Transverse colon (tissue), 4 donors: ENCODE results near the gene SHISA8. TPM values are rescaled to one million over a fixed set of nuclear protein-coding genes. Genes with fewer than 3 reads are reported as not detected.

Source experiments
- DNase-seq: peaks from one replicate; pipeline ENCODE4 v3.0.0-alpha.2; 2019
- H3K27ac ChIP-seq, 4 donors: fragments of 200-600 bp; sonication (generic); 2 replicates each; pipeline ENCODE4 v1.5.1; 2016 to 2018; ENCODE audit warnings: inconsistent platforms in 4 of 4
- H3K27me3 ChIP-seq: fragments of 200-600 bp; sonication (generic); 2 replicates; pipeline ENCODE4 v1.5.1; 2017; ENCODE audit warnings: inconsistent platforms
- H3K36me3 ChIP-seq, 4 donors: fragments of 200-600 bp; sonication (generic); 2 replicates each; pipeline ENCODE4 v1.5.1; 2017 to 2019; ENCODE audit warnings: inconsistent platforms in 4 of 4
- H3K4me1 ChIP-seq, 4 donors: fragments of 200-600 bp; sonication (generic); 2 replicates each; pipeline ENCODE4 v1.5.1; 2017 to 2020; ENCODE audit warnings: inconsistent platforms in 4 of 4
- H3K4me3 ChIP-seq, 4 donors: fragments of 200-600 bp; sonication (generic); 1 replicate in 1 of 4; 2 replicates in 3 of 4; pipeline versions ENCODE4 v1.5.1 to v1.6.1; 2017 to 2019; ENCODE audit warnings: inconsistent platforms in 4 of 4
- H3K9me3 ChIP-seq, 2 donors: fragments of 200-600 bp; sonication (generic); 2 replicates each; pipeline ENCODE4 v1.5.1; 2017 to 2019; ENCODE audit warnings: inconsistent platforms in 2 of 2
- CTCF ChIP-seq, 5 experiments: fragments of 200-600 bp in 3 of 5; fragments of 450-650 bp in 2 of 5; sonication (generic) in 3 of 5; IDR thresholded peaks; 1 replicate in 2 of 5; 2 replicates in 3 of 5; pipeline ENCODE4 v1.5.1; 2016 to 2017; ENCODE audit warnings: antibody characterized with exemption in 5 of 5, inconsistent platforms in 3 of 5, mild to moderate bottlenecking in 2 of 5, moderate library complexity in 1 of 5
- EP300 ChIP-seq: sonication (generic); formaldehyde crosslinking; IDR thresholded peaks from one replicate; pipeline ENCODE4 v1.6.1; 2017; ENCODE audit warnings: antibody characterized with exemption, low read depth
- POLR2A ChIP-seq: fragments of 450-650 bp; IDR thresholded peaks from one replicate; pipeline ENCODE4 v1.6.1; 2016; ENCODE audit warnings: antibody characterized with exemption, mild to moderate bottlenecking, moderate library complexity
- POLR2AphosphoS5 ChIP-seq, 3 donors: sonication (generic); formaldehyde crosslinking; IDR thresholded peaks; one replicate each; pipeline ENCODE4 v1.6.1; 2016; ENCODE audit warnings: antibody characterized with exemption in 3 of 3
- WGBS, 2 donors: methylation state at CpG; one replicate each; pipeline ENCODE4 v1.1.5; 2018; ENCODE audit warnings: low coverage in 1 of 2; 5-methylcytosine and 5-hydroxymethylcytosine counted together
- in situ Hi-C, 4 donors: fragments of 200-750 bp; cut with MboI; loops; one replicate each; pipeline versions ENCODE4 v1.15.0 to v1.15.1; 2017; ENCODE audit warnings: low sequenced_read_pairs in 3 of 4, low pct_ligation_motif_present in 1 of 4, low pct_unique_long_range_greater_than_20kb in 1 of 4
- intact Hi-C: fragments of 100-400 bp; cut with DNase I; formaldehyde crosslinking; loops from one replicate; pipeline ENCODE4 v1.15.1; 2023; ENCODE audit warnings: low total_unique reads
- total RNA-seq, 4 donors: library from RNA; depleted of rRNA; stranded (reverse); fragments of >200 nt; gene quantifications; one replicate each; pipeline ENCODE4 v1.1.0, GENCODE V29; 2016

Gene SHISA8
- total RNA-seq, 4 donors from 2014 or later = 0.32 TPM; not detected in 3

- DNase-seq = peak; percentile 69
- no peak for TF ChIP-seq POLR2A
- no peak for TF ChIP-seq POLR2AphosphoS5 (IDR thresholded peaks at IDR 0.05)
- no peak for TF ChIP-seq EP300
- TF ChIP-seq CTCF (IDR thresholded peaks at IDR 0.05) = no peak
- H3K9me3 ChIP-seq = no peaks in the 10 kb centered on the region
- H3K36me3 ChIP-seq = no peaks in the 10 kb centered on the region
- in situ Hi-C loops = loop anchor here (5.0 to 25.0 kb wide), 5 partner anchors 119 to 249 kb away; partner anchors contain the start of genes MEI1 (in 3 of the 4) and CCDC134 (in 2 of the 4)
- H3K4me1 ChIP-seq = peaks cover 21 to 43% (median 27%) of the 10 kb centered on the region in 4 donors
- intact Hi-C loops = loop anchor here (5.0 to 10.0 kb wide), 3 partner anchors 119 to 246 kb away; partner anchors contain the start of gene MEI1
- peak overlapping the region; percentile 53 to 71 (median 64) for H3K27ac ChIP-seq
- H3K4me3 ChIP-seq = no peak overlapping the region
- 40 to 59% methylated on average over 4 to 9 of the region's 9 CpGs for WGBS, 2 donors
- H3K27me3 ChIP-seq = no peaks in the 10 kb centered on the region
Observed at GRCh38 chr22:41943661-41944209, 28.9 kb upstream of the SHISA8 start.

GRCh38 chr22:41940832-41941765 is 26.2 kb upstream of the SHISA8 start:
- TF ChIP-seq EP300 (no peak), POLR2A (no peak), CTCF (IDR thresholded peaks at IDR 0.05) (peak; percentile 92 to 98 (median 95))
- H3K27ac ChIP-seq = peak overlapping the region; percentile 89 to 94 (median 90)
- peak; percentile 92 for DNase-seq
- peaks cover 20 to 36% (median 22%) of the 10 kb centered on the region in 4 donors for H3K4me1 ChIP-seq
- H3K4me3 ChIP-seq = no peak overlapping the region
- H3K27me3 ChIP-seq = no peaks in the 10 kb centered on the region
- H3K9me3 ChIP-seq = no peaks in the 10 kb centered on the region
- 35% methylated on average over 13 of the region's 13 CpGs; no CpG with 5 or more reads in 1 of the 2 donors for WGBS, 2 donors
- intact Hi-C loops (loop anchor here (5.0 to 10.0 kb wide), 3 partner anchors 116 to 244 kb away; partner anchors contain the start of gene MEI1), in situ Hi-C loops (loop anchor here (5.0 to 25.0 kb wide), 5 partner anchors 116 to 246 kb away; partner anchors contain the start of genes MEI1 (in 3 of the 4) and CCDC134 (in 2 of the 4))
- no peaks in the 10 kb centered on the region for H3K36me3 ChIP-seq

GRCh38 chr22:41939981-41940831 is 25.3 kb upstream of the SHISA8 start:
- intact Hi-C loops (loop anchor here (5.0 to 10.0 kb wide), 3 partner anchors 115 to 243 kb away; partner anchors contain the start of gene MEI1), in situ Hi-C loops (loop anchor here (5.0 to 25.0 kb wide), 5 partner anchors 115 to 245 kb away; partner anchors contain the start of genes MEI1 (in 3 of the 4) and CCDC134 (in 2 of the 4))
- H3K4me1 ChIP-seq = peaks cover 14 to 29% (median 16%) of the 10 kb centered on the region in 4 donors
- H3K27me3 ChIP-seq = no peaks in the 10 kb centered on the region
- H3K9me3 ChIP-seq = no peaks in the 10 kb centered on the region
- H3K4me3 ChIP-seq = peak overlapping the region in 1 of 4 donors; percentile 30
- peak overlapping the region; percentile 89 to 94 (median 90) for H3K27ac ChIP-seq
- no peaks in the 10 kb centered on the region for H3K36me3 ChIP-seq
- TF ChIP-seq EP300 (peak; percentile 77), CTCF (IDR thresholded peaks at IDR 0.05) (no peak), POLR2AphosphoS5 (IDR thresholded peaks at IDR 0.05) (peak; percentile 62 to 95 (median 93)), POLR2A (peak; percentile 92)
- peak; percentile 94 for DNase-seq
- WGBS, 2 donors = 0 to 54% methylated on average over 2 to 13 of the region's 13 CpGs
